ENCODE measurements around the gene TSSK1B. TPM values are rescaled to one million over a fixed set of nuclear protein-coding genes. Genes with fewer than 3 reads are reported as not detected.
A peak's percentile ranks its signal among the peaks of the same experiment; 100 is the strongest.

Gene TSSK1B
- total RNA-seq, 1 experiment from 2014 or later, result 0.33 TPM

- H3K9me2 ChIP-seq (replicated peaks; ENCODE audit: low read length), result no peaks in the 10 kb centered on the region
- H3K79me2 ChIP-seq (ENCODE audit: low read length), result no peaks in the 10 kb centered on the region
- H3K4me3 ChIP-seq (ENCODE audit: low read length), result no peak overlapping the region
- H3K4me2 ChIP-seq (ENCODE audit: low read length), result no peak overlapping the region
- no peaks in the 10 kb centered on the region for H3K9me3 ChIP-seq (ENCODE audit: low read length)
- no TSS peak for BruUV-seq (replicated peaks)
- H3K4me1 ChIP-seq (ENCODE audit: insufficient read depth, low read length), result peaks cover 3% of the 10 kb centered on the region
- H2AFZ ChIP-seq (ENCODE audit: low read length), result no peak overlapping the region
- DNase-seq (no peak), ATAC-seq (no peak)
- H3K36me3 ChIP-seq (ENCODE audit: low read depth, low read length), result no peaks in the 10 kb centered on the region
- H3K27ac ChIP-seq (ENCODE audit: low read length), result no peak overlapping the region
- H3F3A ChIP-seq (ENCODE audit: low read length, unreplicated experiment), result no peaks in the 10 kb centered on the region
- no peak overlapping the region for H3K9ac ChIP-seq (ENCODE audit: low read length)
- ChIA-PET CTCF (no interaction called here), POLR2A (ENCODE audit: unreplicated experiment) (no interaction called here)
- H3K27me3 ChIP-seq (ENCODE audit: low read length), result peaks cover 9% of the 10 kb centered on the region; the same call in 1 of the 2 replicates
- TF ChIP-seq, protein P1, sequence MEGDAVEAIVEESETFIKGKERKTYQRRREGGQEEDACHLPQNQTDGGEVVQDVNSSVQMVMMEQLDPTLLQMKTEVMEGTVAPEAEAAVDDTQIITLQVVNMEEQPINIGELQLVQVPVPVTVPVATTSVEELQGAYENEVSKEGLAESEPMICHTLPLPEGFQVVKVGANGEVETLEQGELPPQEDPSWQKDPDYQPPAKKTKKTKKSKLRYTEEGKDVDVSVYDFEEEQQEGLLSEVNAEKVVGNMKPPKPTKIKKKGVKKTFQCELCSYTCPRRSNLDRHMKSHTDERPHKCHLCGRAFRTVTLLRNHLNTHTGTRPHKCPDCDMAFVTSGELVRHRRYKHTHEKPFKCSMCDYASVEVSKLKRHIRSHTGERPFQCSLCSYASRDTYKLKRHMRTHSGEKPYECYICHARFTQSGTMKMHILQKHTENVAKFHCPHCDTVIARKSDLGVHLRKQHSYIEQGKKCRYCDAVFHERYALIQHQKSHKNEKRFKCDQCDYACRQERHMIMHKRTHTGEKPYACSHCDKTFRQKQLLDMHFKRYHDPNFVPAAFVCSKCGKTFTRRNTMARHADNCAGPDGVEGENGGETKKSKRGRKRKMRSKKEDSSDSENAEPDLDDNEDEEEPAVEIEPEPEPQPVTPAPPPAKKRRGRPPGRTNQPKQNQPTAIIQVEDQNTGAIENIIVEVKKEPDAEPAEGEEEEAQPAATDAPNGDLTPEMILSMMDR (conservative IDR thresholded peaks at IDR 0.05; ENCODE audit: low read depth, low read length), result no peak
- no peak for TF ChIP-seq EZH2phosphoT487 (IDR thresholded peaks at IDR 0.05; ENCODE audit: borderline replicate concordance, low read length)
- no peaks in the 10 kb centered on the region for H4K20me1 ChIP-seq (ENCODE audit: low read length)
- intact Hi-C loops (cut with micrococcal nuclease), result no loop called here
Measured at GRCh38 chr5:113387844-113388243, 46.9 kb downstream of the TSSK1B start.

GRCh38 chr5:113384782-113385285, 50.0 kb downstream of the TSSK1B start:
- H3K27ac ChIP-seq (ENCODE audit: low read length), result no peak overlapping the region
- no peaks in the 10 kb centered on the region for H3K27me3 ChIP-seq (ENCODE audit: low read length)
- intact Hi-C loops (cut with micrococcal nuclease), result no loop called here
- no peak overlapping the region for H3K4me2 ChIP-seq (ENCODE audit: low read length)
- H3K9me3 ChIP-seq (ENCODE audit: low read length), result no peaks in the 10 kb centered on the region
- no peaks in the 10 kb centered on the region for H3K79me2 ChIP-seq (ENCODE audit: low read length)
- H4K20me1 ChIP-seq (ENCODE audit: low read length), result no peaks in the 10 kb centered on the region
- no peak overlapping the region for H2AFZ ChIP-seq (ENCODE audit: low read length)
- ATAC-seq, result no peak
- no peaks in the 10 kb centered on the region for H3K36me3 ChIP-seq (ENCODE audit: low read depth, low read length)
- no TSS peak for BruUV-seq (replicated peaks)
- no peak overlapping the region for H3K4me3 ChIP-seq (ENCODE audit: low read length)
- H3K9me2 ChIP-seq (replicated peaks; ENCODE audit: low read length), result no peaks in the 10 kb centered on the region
- CTCF ChIA-PET, result no interaction called here
- no peak for TF ChIP-seq EZH2phosphoT487 (IDR thresholded peaks at IDR 0.05; ENCODE audit: borderline replicate concordance, low read length)
- no peak for TF ChIP-seq EZH2 (IDR thresholded peaks at IDR 0.05; ENCODE audit: low read length, unreplicated experiment)
- TF ChIP-seq, protein P1 (conservative IDR thresholded peaks at IDR 0.05; ENCODE audit: low read depth, low read length), result no peak
- DNase-seq, result no peak
- no peaks in the 10 kb centered on the region for H3F3A ChIP-seq (ENCODE audit: low read length, unreplicated experiment)
- peaks cover 6% of the 10 kb centered on the region for H3K4me1 ChIP-seq (ENCODE audit: insufficient read depth, low read length)
- H3K9ac ChIP-seq (ENCODE audit: low read length), result no peak overlapping the region
- POLR2A ChIA-PET (ENCODE audit: unreplicated experiment), result no interaction called here

DNA sequence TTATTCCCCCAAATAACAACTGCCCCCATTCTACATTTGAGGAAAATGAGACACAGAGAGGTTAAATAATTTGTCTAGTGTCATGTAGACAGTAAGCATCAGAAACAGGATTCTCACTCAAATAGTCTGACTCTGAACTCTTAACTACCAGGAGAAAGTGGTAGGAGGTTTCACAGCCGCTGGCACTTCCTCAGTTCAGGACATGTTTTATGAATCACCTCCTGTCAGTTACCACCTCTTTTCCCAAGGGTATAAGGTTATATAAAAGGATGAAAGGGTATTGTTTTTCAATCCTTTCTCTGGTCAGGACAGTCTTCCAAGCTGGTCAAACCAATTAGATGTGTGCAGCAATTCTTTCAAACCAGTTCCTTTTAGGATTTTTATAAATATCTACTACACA, 52.1 kb downstream of the TSSK1B start:
- POLR2A ChIA-PET (ENCODE audit: unreplicated experiment), result no interaction called here
- peaks cover 6% of the 10 kb centered on the region for H3K4me1 ChIP-seq (ENCODE audit: insufficient read depth, low read length)
- no peaks in the 10 kb centered on the region for H3K27me3 ChIP-seq (ENCODE audit: low read length)
- no peaks in the 10 kb centered on the region for H3K9me2 ChIP-seq (replicated peaks; ENCODE audit: low read length)
- H3F3A ChIP-seq (ENCODE audit: low read length, unreplicated experiment), result no peaks in the 10 kb centered on the region
- H3K4me3 ChIP-seq (ENCODE audit: low read length), result no peak overlapping the region
- H3K4me2 ChIP-seq (ENCODE audit: low read length), result no peak overlapping the region
- no peaks in the 10 kb centered on the region for H3K79me2 ChIP-seq (ENCODE audit: low read length)
- DNase-seq, result peak; percentile 51
- no peak overlapping the region for H2AFZ ChIP-seq (ENCODE audit: low read length)
- no peaks in the 10 kb centered on the region for H3K9me3 ChIP-seq (ENCODE audit: low read length)
- ATAC-seq, result peak; percentile 87
- H3K27ac ChIP-seq (ENCODE audit: low read length), result no peak overlapping the region
- intact Hi-C loops (cut with micrococcal nuclease), result no loop called here
- no peaks in the 10 kb centered on the region for H4K20me1 ChIP-seq (ENCODE audit: low read length)
- TF ChIP-seq, protein P1 (conservative IDR thresholded peaks at IDR 0.05; ENCODE audit: low read depth, low read length), result no peak
- no peak for TF ChIP-seq EZH2 (IDR thresholded peaks at IDR 0.05; ENCODE audit: low read length, unreplicated experiment)
- TF ChIP-seq EZH2phosphoT487 (IDR thresholded peaks at IDR 0.05; ENCODE audit: borderline replicate concordance, low read length), result no peak
- H3K9ac ChIP-seq (ENCODE audit: low read length), result no peak overlapping the region
- H3K36me3 ChIP-seq (ENCODE audit: low read depth, low read length), result no peaks in the 10 kb centered on the region
- CTCF ChIA-PET, result interaction anchor here (0.7 kb wide), 1 partner anchor 229 kb away, joined by 9 read pairs; no protein-coding TSS in a partner anchor
- BruUV-seq (replicated peaks), result no TSS peak

All from PC-3 (cell line).